Left lobe of liver (tissue), 2 donors: ENCODE measurements around the gene LAMC3. TPM values are rescaled to one million over a fixed set of nuclear protein-coding genes. Genes with fewer than 3 reads are reported as not detected.
"Not testable (repeated sequence)": the region's sequence is repeated elsewhere in the genome, so short reads cannot be mapped to it uniquely, and the experiment has no call there.

Source experiments
- ATAC-seq: fragments of 200-7000 bp; cut with Tn5 transposase; one replicate; pipeline ENCODE4 v1.9.1; 2020; ENCODE audit warnings: mild to moderate bottlenecking, moderate library complexity
- DNase-seq: peaks from one replicate; pipeline ENCODE4 v3.0.0-alpha.2; 2020; ENCODE audit warnings: low spot score
- total RNA-seq: library from RNA; stranded (reverse); gene quantifications from one replicate; pipeline ENCODE4 v1.2.1, GENCODE V29; 2021
- donor health status: DM: no; HTN: no; CAD: no; lungs with moderate emphysema.
- donor health status: DM: no; HTN: yes; CAD: no.

LAMC3 gene
- total RNA-seq, 1 donor from 2014 or later = 7.1 TPM

DNA sequence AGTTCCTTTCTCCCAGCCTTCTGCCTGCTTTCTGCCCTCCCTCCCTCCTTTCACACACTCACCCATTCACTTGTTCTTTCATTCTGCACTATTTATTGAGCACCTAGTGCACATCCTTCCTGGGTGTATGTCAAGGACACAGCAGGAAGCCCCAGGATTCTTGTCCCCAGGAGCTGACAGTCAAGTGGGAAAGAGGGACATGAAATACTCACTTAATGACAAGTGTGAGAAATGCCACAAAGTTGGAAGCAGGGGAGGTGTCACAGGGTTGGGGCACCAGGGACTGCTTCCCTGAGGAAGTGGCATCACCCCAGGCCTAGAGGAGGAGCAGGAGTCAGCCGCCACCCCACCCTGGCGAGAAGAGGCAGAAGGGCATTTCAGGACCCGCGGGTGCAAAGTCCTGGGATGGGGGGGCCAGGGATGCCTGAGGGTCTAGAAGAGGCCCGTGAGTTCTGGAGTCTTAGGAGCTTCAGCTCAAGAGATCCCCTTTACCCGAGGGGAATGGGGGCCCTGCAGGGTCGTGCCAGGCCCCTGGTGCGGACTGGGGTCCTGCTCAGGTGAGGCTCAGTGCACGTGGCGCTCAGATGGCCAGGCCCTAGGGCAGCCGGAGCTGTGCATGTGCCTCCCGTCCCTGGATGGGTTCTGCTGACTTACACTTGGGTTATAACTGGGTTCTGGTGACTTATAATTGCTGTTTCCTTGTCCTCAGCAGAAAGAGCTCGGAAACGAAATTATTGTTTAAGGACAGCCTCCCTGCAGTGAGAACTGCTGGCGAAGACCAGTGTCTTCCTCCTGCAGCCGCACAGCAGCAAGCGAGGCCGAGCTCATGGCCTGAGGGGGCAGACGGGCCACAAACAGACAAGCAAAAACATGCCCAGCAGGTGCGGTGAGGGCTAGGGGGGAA is 16.9 kb upstream of the LAMC3 start:
- ATAC-seq (no peak), DNase-seq (no peak)

- DNase-seq = no peak
- ATAC-seq = no peak
Measured at GRCh38 chr9:130992682-130993032, 16.3 kb upstream of the LAMC3 start.

- ATAC-seq = no peak
- no peak for DNase-seq
Measured at GRCh38 chr9:130993303-130994030, 15.5 kb upstream of the LAMC3 start.

DNA sequence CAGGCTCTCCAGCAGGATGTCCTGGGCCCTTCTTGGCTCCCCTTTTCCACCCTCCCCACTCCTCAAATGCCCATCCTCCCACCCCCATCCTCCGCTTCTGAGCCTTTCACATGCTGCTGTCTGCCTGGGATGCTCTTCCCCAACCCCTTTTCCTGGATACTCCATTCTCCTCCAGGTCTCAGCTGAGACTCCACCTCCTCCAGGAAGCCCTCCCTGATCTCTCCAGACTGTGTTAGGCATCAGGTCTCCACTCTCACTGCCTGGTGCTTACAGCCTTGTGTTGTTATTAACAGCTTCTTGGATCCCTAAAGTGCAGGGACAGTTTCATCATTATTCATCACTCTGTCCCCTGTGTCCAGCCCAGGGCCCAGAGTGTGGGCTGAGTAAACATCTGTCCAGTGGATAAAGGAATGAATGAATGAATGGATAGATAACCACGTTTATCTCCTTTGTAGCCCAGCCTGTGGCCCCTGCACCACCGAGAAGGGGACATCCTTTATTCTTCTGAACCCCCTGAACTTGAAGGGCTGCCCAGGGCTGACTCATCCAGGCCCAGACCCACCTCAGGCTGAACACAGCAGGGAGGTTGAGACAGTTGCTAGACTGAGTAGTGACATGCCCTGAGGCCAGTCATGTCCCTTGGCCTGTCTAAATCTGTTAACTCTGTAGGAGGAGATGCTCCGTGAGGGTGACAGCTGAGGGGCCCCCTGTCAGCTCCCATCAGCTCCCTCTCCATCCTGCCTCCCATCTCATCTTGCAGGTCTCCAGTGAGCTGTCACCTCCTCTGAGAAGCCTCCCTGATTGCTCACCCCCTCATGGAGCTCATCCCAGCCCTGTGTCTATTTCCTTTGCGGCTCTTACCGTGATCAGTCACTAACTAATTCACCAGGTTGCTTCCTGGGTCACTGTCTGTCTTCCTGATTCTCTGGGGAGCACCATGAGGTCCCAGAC is 14.6 kb upstream of the LAMC3 start:
- ATAC-seq (no peak), DNase-seq (no peak)

GRCh38 chr9:130995086-130996011 is 13.6 kb upstream of the LAMC3 start:
- ATAC-seq (peak; percentile 24), DNase-seq (no peak)

DNA sequence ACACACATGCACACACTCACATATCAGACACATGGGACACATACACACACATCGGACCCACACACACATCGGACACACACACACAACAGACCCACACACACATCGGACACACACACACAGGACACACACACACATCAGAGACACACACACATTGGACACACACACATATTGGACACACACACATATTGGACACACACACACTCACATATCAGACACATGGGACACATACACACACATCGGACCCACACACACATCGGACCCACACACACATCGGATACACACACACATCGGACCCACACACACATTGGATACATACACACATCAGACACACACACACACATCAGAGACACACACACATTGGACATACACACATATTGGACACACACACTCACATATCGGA is 12.8 kb upstream of the LAMC3 start:
- ATAC-seq = no peak
- DNase-seq = no peak

- ATAC-seq = no peak
- no peak for DNase-seq
Measured at GRCh38 chr9:130996676-130997394, 12.1 kb upstream of the LAMC3 start.

DNA sequence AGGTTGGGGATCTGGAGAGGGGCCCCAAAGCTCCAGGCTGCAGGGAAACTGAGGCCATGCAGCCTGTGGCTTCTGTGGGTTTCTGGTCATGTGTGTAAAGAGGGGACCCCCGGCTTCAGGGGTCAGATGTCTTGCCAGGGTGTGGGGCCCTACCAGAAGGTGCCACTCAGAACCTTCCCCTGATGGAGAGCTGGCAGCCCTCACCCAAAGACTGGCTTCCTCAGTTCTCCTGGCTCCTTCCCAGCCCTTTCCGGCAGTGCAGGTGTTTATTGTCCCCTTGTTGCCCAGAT is 11.6 kb upstream of the LAMC3 start:
- DNase-seq = no peak
- ATAC-seq = no peak

- peak; percentile 84 for ATAC-seq
Measured at GRCh38 chr9:130997925-130998596, 10.9 kb upstream of the LAMC3 start.

DNA sequence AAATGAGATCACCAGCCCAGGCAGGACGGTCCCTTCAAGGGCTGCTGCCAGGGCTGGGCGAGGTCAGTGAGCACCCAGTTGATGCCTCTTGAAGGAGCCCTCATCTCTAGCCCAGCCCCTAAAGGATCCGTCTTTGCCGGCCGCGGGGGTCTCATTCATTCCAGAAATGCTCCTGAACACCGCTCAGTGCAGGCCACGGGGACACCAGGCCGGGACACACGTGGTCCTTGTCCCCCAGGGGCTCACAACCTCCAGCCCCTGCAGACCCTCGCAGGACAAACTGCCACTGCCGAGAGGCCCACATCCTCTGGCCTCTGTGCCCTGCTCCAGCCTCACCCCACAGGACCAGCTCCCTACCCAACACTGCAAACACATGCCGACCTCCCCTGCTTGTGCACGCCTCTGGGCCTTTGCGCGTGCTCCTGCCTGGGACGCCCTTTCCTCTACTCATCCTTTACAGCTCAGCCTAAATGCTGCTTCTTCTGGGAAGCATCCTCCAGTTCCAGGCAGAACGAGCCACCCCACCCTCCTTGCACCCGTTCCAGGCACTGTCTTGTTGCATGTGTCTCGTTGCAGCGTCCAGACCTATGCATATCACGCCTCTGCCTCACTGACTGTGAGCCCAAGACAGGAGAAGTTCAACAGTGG is 10.3 kb upstream of the LAMC3 start:
- DNase-seq = no peak

More at GRCh38 chr9:130997925-130998596, 10.9 kb upstream of the LAMC3 start:
- DNase-seq = peak; percentile 54

GRCh38 chr9:130999245-130999623 is 9.7 kb upstream of the LAMC3 start:
- no peak for ATAC-seq
- DNase-seq = no peak

More for the DNA sequence above, 10.3 kb upstream of the LAMC3 start:
- ATAC-seq = no peak

DNA sequence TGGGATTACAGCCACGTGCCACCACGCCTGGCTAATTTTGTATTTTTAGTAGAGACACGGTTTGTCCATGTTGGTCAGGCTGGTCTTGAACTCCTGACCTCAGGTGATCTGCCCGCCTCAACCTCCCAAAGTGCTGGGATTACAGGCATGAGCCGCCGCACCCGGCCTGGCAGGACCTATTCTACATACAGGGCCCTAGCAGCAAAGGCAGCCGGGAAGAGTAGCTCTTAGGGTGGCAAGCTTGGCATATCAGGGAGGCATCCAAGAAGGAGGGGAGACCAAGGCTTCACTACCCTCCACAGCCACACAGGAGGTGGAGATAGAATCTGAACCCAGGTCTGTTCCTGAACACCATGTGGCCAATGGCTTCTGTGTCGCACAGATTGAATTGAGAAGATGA is 8.4 kb upstream of the LAMC3 start:
- not testable (repeated sequence) for ATAC-seq, DNase-seq

DNA sequence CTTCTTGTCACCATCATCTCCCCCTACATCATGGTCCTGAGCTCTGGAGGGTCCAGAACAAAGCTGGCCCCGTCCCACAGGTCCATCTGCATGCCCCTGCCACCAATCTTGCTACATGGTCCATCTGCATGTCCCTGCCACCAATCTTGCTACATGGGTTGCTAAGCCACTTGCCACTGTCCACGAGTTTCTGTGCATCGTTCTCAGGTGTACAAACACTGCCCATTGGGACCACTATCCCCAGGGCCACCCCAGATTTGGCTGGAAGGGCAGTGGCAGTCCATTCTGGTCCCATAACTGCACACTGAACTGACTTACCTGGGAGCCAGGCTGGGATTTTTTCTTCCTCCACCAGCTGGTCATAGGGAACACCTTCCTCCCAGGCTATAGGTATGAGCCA is 8.0 kb upstream of the LAMC3 start:
- ATAC-seq (no peak), DNase-seq (no peak)

- DNase-seq (no peak), ATAC-seq (no peak)
Measured at GRCh38 chr9:131001990-131002389, 7.0 kb upstream of the LAMC3 start.

DNA sequence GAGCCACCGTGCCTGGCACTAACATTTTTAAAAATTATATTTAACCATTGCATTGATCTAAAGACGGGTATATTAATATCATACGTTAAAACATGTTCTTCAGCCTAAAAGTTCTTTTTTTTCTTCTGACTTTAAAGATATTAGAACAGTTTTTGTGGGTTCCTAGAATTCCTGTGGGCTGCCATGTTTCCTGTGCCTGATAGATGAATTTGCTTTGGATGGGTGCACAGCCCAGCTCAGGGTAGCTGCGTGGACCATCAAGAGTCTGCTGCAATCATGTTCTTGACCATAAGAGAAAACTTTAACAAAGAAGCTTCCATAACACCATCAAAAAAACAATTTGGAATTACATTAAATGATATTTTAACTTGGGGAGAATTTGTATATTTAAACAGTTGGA is 2.4 kb upstream of the LAMC3 start:
- DNase-seq = no peak
- ATAC-seq = no peak

DNA sequence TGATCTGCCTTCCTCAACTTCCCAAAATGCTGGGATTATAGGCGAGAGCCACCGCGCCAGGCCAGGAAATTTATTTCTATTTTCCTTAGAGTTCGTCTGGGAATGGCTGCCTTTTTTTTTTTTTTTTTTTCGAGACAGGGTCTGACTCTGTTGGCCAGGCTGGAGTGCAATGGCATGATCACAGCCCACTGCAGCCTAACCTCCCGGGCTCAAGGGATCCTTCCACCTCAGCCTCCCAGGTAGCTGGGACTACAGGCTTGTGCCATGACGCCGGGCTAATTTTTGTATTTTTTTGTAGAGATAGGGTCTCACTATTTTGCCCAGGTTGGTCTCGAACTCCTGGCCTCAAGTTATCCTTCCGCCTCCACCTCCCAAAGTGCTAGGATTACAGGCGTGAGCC is 888 bp upstream of the LAMC3 start:
- no peak for DNase-seq

GRCh38 chr9:131008563-131008908 is 438 bp upstream of the LAMC3 start:
- no peak for ATAC-seq
- DNase-seq = no peak

More for the DNA sequence above, 888 bp upstream of the LAMC3 start:
- ATAC-seq = no peak

GRCh38 chr9:131010482-131011273 is 1.7 kb downstream of the LAMC3 start:
- DNase-seq (no peak), ATAC-seq (no peak)
